Upper lobe of left lung (tissue), 6 donors: ENCODE results near the gene TMEM45A. TPM values are rescaled to one million over a fixed set of nuclear protein-coding genes. Genes with fewer than 3 reads are reported as not detected.

ENCODE experiments used
- ATAC-seq, 2 donors: fragments of 200-7000 bp; cut with Tn5 transposase; one replicate each; pipeline ENCODE4 v1.9.1; 2022; ENCODE audit warnings: mild to moderate bottlenecking in 2 of 2, moderate library complexity in 2 of 2; ENCODE audit not compliant: low FRiP score in 2 of 2
- DNase-seq, 2 donors: peaks; one replicate each; pipeline ENCODE4 v3.0.0-alpha.2; 2019 to 2020
- H3K27ac ChIP-seq, 4 donors: fragments of 200-600 bp; sonication (generic); one replicate each; pipeline ENCODE4 v1.5.1; 2016 to 2019
- H3K27me3 ChIP-seq, 4 donors: fragments of 200-600 bp; sonication (generic); one replicate each; pipeline ENCODE4 v1.5.1; 2017 to 2019
- H3K36me3 ChIP-seq, 4 donors: fragments of 200-600 bp; sonication (generic); one replicate each; pipeline ENCODE4 v1.5.1; 2016 to 2019
- H3K4me1 ChIP-seq, 4 donors: fragments of 200-600 bp; sonication (generic); one replicate each; pipeline ENCODE4 v1.5.1; 2018 to 2019
- H3K4me3 ChIP-seq, 4 donors: fragments of 200-600 bp; sonication (generic); one replicate each; pipeline ENCODE4 v1.5.1; 2017 to 2019; ENCODE audit warnings: mild to moderate bottlenecking in 2 of 4, moderate library complexity in 1 of 4
- H3K9me3 ChIP-seq, 4 donors: fragments of 200-600 bp; sonication (generic); one replicate each; pipeline ENCODE4 v1.5.1; 2018 to 2019
- CTCF ChIP-seq, 6 experiments: fragments of 450-650 bp in 4 of 6; fragments of 200-600 bp in 2 of 6; sonication (generic) in 2 of 6; IDR thresholded peaks; one replicate each; pipeline ENCODE4 v1.5.1; 2016 to 2019; ENCODE audit warnings: antibody characterized with exemption in 6 of 6
- EP300 ChIP-seq, 4 donors: sonication (generic); formaldehyde crosslinking; IDR thresholded peaks; one replicate each; pipeline ENCODE4 v1.5.1; 2017; ENCODE audit warnings: antibody characterized with exemption in 4 of 4, control low read depth in 2 of 4
- POLR2A ChIP-seq, 4 donors: fragments of 450-650 bp; IDR thresholded peaks; one replicate each; pipeline ENCODE4 v1.5.1; 2016 to 2017; ENCODE audit warnings: antibody characterized with exemption in 4 of 4, mild to moderate bottlenecking in 2 of 4
- POLR2AphosphoS5 ChIP-seq, 2 donors: sonication (generic); formaldehyde crosslinking; IDR thresholded peaks; one replicate each; pipeline ENCODE4 v1.5.1; 2017; ENCODE audit warnings: antibody characterized with exemption in 2 of 2
- WGBS, 2 donors: methylation state at CpG; one replicate each; pipeline ENCODE4 v1.1.5; 2017 to 2018; 5-methylcytosine and 5-hydroxymethylcytosine counted together
- total RNA-seq, 6 donors: library from RNA; depleted of rRNA in 4 of 6; stranded (reverse); fragments of >200 nt in 4 of 6; gene quantifications; one replicate each; pipeline versions ENCODE4 v1.1.0 to v1.2.1, GENCODE V29; 2016 to 2021
- donor health status: DM: no; HTN: no; CAD: no; lungs with moderate emphysema.
- donor health status: DM: no; HTN: yes; CAD: no; lungs with severe emphysema.

The TMEM45A gene
- total RNA-seq, 6 donors from 2014 or later, result 1.7 to 17.4 (median 5.0) TPM

- no peaks in the 10 kb centered on the region for H3K36me3 ChIP-seq
- H3K27ac ChIP-seq, result no peak overlapping the region
- no peaks in the 10 kb centered on the region for H3K4me1 ChIP-seq
- no peaks in the 10 kb centered on the region for H3K9me3 ChIP-seq
- DNase-seq (no peak), ATAC-seq (no peak)
- no peak overlapping the region for H3K4me3 ChIP-seq
- TF ChIP-seq EP300 (IDR thresholded peaks at IDR 0.05) (no peak), CTCF (IDR thresholded peaks at IDR 0.05) (no peak), POLR2A (IDR thresholded peaks at IDR 0.05) (no peak), POLR2AphosphoS5 (IDR thresholded peaks at IDR 0.05) (no peak)
- H3K27me3 ChIP-seq, result no peaks in the 10 kb centered on the region
- WGBS, 2 donors, result 60 to 66% methylated on average over 4 of the region's 4 CpGs
Observed at GRCh38 chr3:100613721-100614390, 121.4 kb downstream of the TMEM45A start.

GRCh38 chr3:100614941-100615340, 122.5 kb downstream of the TMEM45A start:
- DNase-seq, result no peak
- H3K27me3 ChIP-seq, result no peaks in the 10 kb centered on the region
- H3K27ac ChIP-seq, result no peak overlapping the region
- no peaks in the 10 kb centered on the region for H3K36me3 ChIP-seq
- no peak overlapping the region for H3K4me3 ChIP-seq
- no peak for ATAC-seq
- TF ChIP-seq POLR2AphosphoS5 (IDR thresholded peaks at IDR 0.05) (no peak), CTCF (IDR thresholded peaks at IDR 0.05) (no peak)
- H3K4me1 ChIP-seq, result no peaks in the 10 kb centered on the region
- H3K9me3 ChIP-seq, result no peaks in the 10 kb centered on the region

GRCh38 chr3:100615684-100616083, 123.3 kb downstream of the TMEM45A start:
- Histone ChIP-seq H3K27ac (no peak overlapping the region), H3K9me3 (no peaks in the 10 kb centered on the region), H3K27me3 (no peaks in the 10 kb centered on the region), H3K4me3 (no peak overlapping the region), H3K36me3 (no peaks in the 10 kb centered on the region), H3K4me1 (no peaks in the 10 kb centered on the region)
- DNase-seq, result no peak
- no peak for TF ChIP-seq POLR2A (IDR thresholded peaks at IDR 0.05)
- TF ChIP-seq CTCF (IDR thresholded peaks at IDR 0.05), result no peak
- TF ChIP-seq EP300 (IDR thresholded peaks at IDR 0.05), result no peak
- no peak for TF ChIP-seq POLR2AphosphoS5 (IDR thresholded peaks at IDR 0.05)
- no peak for ATAC-seq

- Histone ChIP-seq H3K27ac (no peak overlapping the region), H3K4me3 (no peak overlapping the region), H3K36me3 (no peaks in the 10 kb centered on the region), H3K27me3 (no peaks in the 10 kb centered on the region), H3K9me3 (no peaks in the 10 kb centered on the region), H3K4me1 (no peaks in the 10 kb centered on the region)
- no peak for TF ChIP-seq EP300 (IDR thresholded peaks at IDR 0.05)
- no peak for TF ChIP-seq POLR2AphosphoS5 (IDR thresholded peaks at IDR 0.05)
- TF ChIP-seq CTCF (IDR thresholded peaks at IDR 0.05), result no peak
- no peak for TF ChIP-seq POLR2A (IDR thresholded peaks at IDR 0.05)
- DNase-seq (no peak), ATAC-seq (no peak)
Observed at GRCh38 chr3:100621251-100621650, 128.8 kb downstream of the TMEM45A start.

Other genes starting within 250 kb of the TMEM45A start
- gene TBC1D23, start 231.6 kb upstream of the TMEM45A start, total RNA-seq, result 10 to 100 TPM; 13.4 to 42.7 (median 32.0) TPM
- 10 to 100 TPM; 18.4 to 37.6 (median 26.7) TPM for gene NIT2, start 157.9 kb upstream of the TMEM45A start, total RNA-seq
- 10 to 100 TPM; 14.1 to 38.4 (median 30.2) TPM for gene TOMM70, start 91.5 kb upstream of the TMEM45A start, total RNA-seq
- gene LNP1, start 91.1 kb upstream of the TMEM45A start, total RNA-seq, result 1 to 10 TPM; 1.4 to 5.2 (median 2.1) TPM
- not detected for gene ADGRG7, start 117.0 kb downstream of the TMEM45A start, total RNA-seq
- 10 to 100 TPM; 29.6 to 87.4 (median 55.9) TPM for gene TFG, start 216.9 kb downstream of the TMEM45A start, total RNA-seq